ENCODE data around the gene TPST1.
"Not testable (repeated sequence)": the region's sequence is repeated elsewhere in the genome, so short reads cannot be mapped to it uniquely, and the experiment has no call there.

Gene TPST1

GRCh38 chr7:66377045-66377444 lies 171.9 kb downstream of the TPST1 start:
- DNase-seq (ENCODE audit: low read depth, low spot score): no peak

- DNase-seq (ENCODE audit: low read depth, low spot score): no peak
Observed at GRCh38 chr7:66377714-66378113, 172.6 kb downstream of the TPST1 start.

- DNase-seq (ENCODE audit: low read depth, low spot score): no peak
Observed at GRCh38 chr7:66379542-66380160, 174.5 kb downstream of the TPST1 start.

GRCh38 chr7:66380272-66380888 lies 175.2 kb downstream of the TPST1 start:
- no peak for DNase-seq (ENCODE audit: low read depth, low spot score)

GRCh38 chr7:66382182-66382923 lies 177.2 kb downstream of the TPST1 start:
- DNase-seq (ENCODE audit: low read depth, low spot score): not testable (repeated sequence)

GRCh38 chr7:66385191-66385905 lies 180.2 kb downstream of the TPST1 start:
- DNase-seq (ENCODE audit: low read depth, low spot score): not testable (repeated sequence)

GRCh38 chr7:66395128-66395571 lies 190.0 kb downstream of the TPST1 start:
- DNase-seq (ENCODE audit: low read depth, low spot score): not testable (repeated sequence)

GRCh38 chr7:66396052-66396451 lies 190.9 kb downstream of the TPST1 start:
- DNase-seq (ENCODE audit: low read depth, low spot score): not testable (repeated sequence)

- not testable (repeated sequence) for DNase-seq (ENCODE audit: low read depth, low spot score)
Observed at GRCh38 chr7:66398841-66399240, 193.7 kb downstream of the TPST1 start.

GRCh38 chr7:66399566-66399965 lies 194.4 kb downstream of the TPST1 start:
- no peak for DNase-seq (ENCODE audit: low read depth, low spot score)

GRCh38 chr7:66400400-66400799 lies 195.3 kb downstream of the TPST1 start:
- DNase-seq (ENCODE audit: low read depth, low spot score): no peak

GRCh38 chr7:66401126-66401525 lies 196.0 kb downstream of the TPST1 start:
- DNase-seq (ENCODE audit: low read depth, low spot score): not testable (repeated sequence)

GRCh38 chr7:66401932-66402331 lies 196.8 kb downstream of the TPST1 start:
- DNase-seq (ENCODE audit: low read depth, low spot score): not testable (repeated sequence)

GRCh38 chr7:66403564-66403963 lies 198.4 kb downstream of the TPST1 start:
- no peak for DNase-seq (ENCODE audit: low read depth, low spot score)

GRCh38 chr7:66409493-66409892 lies 204.4 kb downstream of the TPST1 start:
- DNase-seq (ENCODE audit: low read depth, low spot score): no peak

All from smooth muscle cell of the brain vasculature (primary cell).